ENCODE data around the gene WHAMM.

DNA sequence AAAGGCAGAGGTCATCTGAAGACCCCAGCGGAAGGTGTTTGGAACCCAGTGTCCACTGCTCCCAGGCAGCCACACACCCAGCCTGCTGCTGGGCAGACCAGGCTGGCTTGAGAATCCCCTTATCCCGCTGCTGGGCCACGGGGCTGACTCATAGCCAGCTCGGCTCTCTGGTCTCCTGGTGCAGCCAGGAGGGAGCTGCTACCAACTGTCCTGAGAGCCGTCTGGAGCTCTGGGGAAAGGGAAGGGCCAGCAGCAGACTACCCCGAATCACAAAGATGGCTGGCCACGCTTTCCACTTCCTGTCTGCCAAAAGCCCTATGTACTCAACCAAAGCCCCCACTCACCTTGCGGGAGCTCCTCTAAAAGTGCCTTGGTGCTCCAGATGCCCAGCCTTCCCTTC lies 38.3 kb downstream of the WHAMM start:
- TF ChIP-seq, protein P1, sequence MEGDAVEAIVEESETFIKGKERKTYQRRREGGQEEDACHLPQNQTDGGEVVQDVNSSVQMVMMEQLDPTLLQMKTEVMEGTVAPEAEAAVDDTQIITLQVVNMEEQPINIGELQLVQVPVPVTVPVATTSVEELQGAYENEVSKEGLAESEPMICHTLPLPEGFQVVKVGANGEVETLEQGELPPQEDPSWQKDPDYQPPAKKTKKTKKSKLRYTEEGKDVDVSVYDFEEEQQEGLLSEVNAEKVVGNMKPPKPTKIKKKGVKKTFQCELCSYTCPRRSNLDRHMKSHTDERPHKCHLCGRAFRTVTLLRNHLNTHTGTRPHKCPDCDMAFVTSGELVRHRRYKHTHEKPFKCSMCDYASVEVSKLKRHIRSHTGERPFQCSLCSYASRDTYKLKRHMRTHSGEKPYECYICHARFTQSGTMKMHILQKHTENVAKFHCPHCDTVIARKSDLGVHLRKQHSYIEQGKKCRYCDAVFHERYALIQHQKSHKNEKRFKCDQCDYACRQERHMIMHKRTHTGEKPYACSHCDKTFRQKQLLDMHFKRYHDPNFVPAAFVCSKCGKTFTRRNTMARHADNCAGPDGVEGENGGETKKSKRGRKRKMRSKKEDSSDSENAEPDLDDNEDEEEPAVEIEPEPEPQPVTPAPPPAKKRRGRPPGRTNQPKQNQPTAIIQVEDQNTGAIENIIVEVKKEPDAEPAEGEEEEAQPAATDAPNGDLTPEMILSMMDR (IDR thresholded peaks at IDR 0.05): no peak
- no peak for TF ChIP-seq POLR2A (IDR thresholded peaks at IDR 0.05)
- TF ChIP-seq POLR2AphosphoS5 (IDR thresholded peaks at IDR 0.05): no peak

Measured in prostate gland (tissue), 2 donors.